ENCODE data around the gene TNKS1BP1.
A peak's percentile ranks its signal among the peaks of the same experiment; 100 is the strongest.

TNKS1BP1 gene

GRCh38 chr11:57325735-57326048 lies 940 bp upstream of the TNKS1BP1 start:
- DNase-seq = no peak

GRCh38 chr11:57324154-57324885 lies 432 bp downstream of the TNKS1BP1 start:
- no peak for DNase-seq

- DNase-seq = no peak
These were observed 948 bp downstream of the TNKS1BP1 start for GRCh38 chr11:57323855-57324153.

- no peak for DNase-seq
These were observed 1.4 kb downstream of the TNKS1BP1 start for GRCh38 chr11:57323167-57323854.

GRCh38 chr11:57322256-57323166 lies 2.2 kb downstream of the TNKS1BP1 start:
- DNase-seq = no peak

GRCh38 chr11:57321388-57322255 lies 3.1 kb downstream of the TNKS1BP1 start:
- no peak for DNase-seq

- no peak for DNase-seq
These were observed 3.9 kb downstream of the TNKS1BP1 start for GRCh38 chr11:57320719-57321387.

- no peak for DNase-seq
These were observed 4.6 kb downstream of the TNKS1BP1 start for GRCh38 chr11:57320067-57320718.

GRCh38 chr11:57318178-57318577 lies 6.6 kb downstream of the TNKS1BP1 start:
- no peak for DNase-seq

GRCh38 chr11:57316017-57316416 lies 8.7 kb downstream of the TNKS1BP1 start:
- DNase-seq = no peak

GRCh38 chr11:57315491-57315890 lies 9.3 kb downstream of the TNKS1BP1 start:
- peak in 1 of 5 experiments; percentile 24 for DNase-seq

- no peak for DNase-seq
These were observed 10.4 kb downstream of the TNKS1BP1 start for GRCh38 chr11:57314221-57314973.

GRCh38 chr11:57313788-57314135 lies 11.0 kb downstream of the TNKS1BP1 start:
- no peak for DNase-seq

- no peak for DNase-seq
These were observed 11.5 kb downstream of the TNKS1BP1 start for GRCh38 chr11:57313071-57313787.

GRCh38 chr11:57312511-57313021 lies 12.2 kb downstream of the TNKS1BP1 start:
- DNase-seq = no peak

- peak in 3 of 5 experiments; percentile 24 to 86 (median 30) for DNase-seq
These were observed 13.4 kb downstream of the TNKS1BP1 start for GRCh38 chr11:57311109-57311936.

GRCh38 chr11:57310630-57311086 lies 14.1 kb downstream of the TNKS1BP1 start:
- no peak for DNase-seq

- DNase-seq = no peak
These were observed 14.7 kb downstream of the TNKS1BP1 start for GRCh38 chr11:57310091-57310490.

Data from T-helper 2 cell (primary cell).